GM19452 (cell line): ENCODE measurements around the gene UCP3.

Experiments
- ATAC-seq: cut with Tn5 transposase; IDR thresholded peaks from one replicate; pipeline ENCODE4 v1.9.1; 2021; ENCODE audit not compliant: unreplicated experiment

The UCP3 gene

GRCh38 chr11:74019104-74019738, 10.3 kb upstream of the UCP3 start:
- no peak for ATAC-seq

GRCh38 chr11:74018331-74019005, 9.6 kb upstream of the UCP3 start:
- ATAC-seq: no peak

DNA sequence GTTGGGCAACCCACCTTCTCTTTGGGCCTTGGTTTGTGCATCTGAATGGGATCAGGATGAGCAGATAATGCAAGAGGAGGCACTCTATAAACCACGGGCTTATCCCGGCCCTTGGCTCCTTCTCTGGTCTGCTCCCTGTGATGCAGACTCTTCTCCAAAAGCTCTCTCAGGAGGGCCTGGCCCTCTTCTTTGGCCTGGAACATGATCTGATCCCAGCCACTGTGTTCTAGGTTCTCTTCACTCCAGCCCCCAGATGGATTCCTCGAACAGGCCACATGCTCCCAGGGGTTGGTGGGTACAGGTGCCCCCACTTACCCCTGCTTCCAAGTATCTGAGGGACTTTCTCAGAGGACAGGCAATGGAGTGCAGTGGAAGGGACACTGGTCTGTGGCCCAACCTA, 8.7 kb upstream of the UCP3 start:
- ATAC-seq: no peak

DNA sequence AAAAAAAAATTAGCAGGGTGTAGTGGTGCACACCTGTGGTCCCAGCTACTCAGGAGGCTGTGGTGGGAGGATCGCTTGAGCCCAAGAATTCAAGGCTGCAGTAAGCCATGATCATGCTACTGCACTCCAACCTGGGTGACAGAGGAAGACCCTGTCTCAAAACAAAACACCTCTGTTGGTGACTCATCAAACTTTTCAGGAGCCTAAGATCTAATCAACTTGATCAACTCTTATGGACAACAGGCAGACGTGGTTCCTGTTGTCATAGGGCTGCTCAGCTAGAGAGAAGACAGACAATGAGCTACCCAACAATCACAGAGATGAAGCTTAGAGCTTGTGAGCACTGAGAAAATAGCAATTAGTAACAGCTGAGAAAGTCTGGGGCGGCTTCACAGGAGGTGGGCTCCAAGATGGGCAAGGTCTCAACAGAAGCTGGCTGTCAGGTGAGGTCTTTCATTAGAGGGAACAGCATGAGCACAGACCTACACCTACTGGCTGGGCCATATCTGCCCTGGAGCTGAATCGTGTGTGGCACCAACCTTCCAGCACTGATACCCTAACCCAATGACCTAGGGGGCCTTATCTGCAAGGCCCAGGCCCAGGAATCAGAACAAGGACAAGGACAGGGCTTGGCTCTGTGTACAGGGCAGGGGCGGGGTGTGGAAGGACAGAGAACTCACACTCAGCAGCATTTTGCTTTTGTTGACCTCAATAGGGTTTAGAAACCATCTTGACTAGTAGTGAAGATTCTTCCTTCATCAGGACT, 7.2 kb upstream of the UCP3 start:
- no peak for ATAC-seq

- ATAC-seq: no peak
Measured at GRCh38 chr11:74014880-74015279, 6.0 kb upstream of the UCP3 start.

GRCh38 chr11:74013141-74013540, 4.3 kb upstream of the UCP3 start:
- ATAC-seq: no peak

GRCh38 chr11:74012074-74012809, 3.4 kb upstream of the UCP3 start:
- ATAC-seq: no peak

DNA sequence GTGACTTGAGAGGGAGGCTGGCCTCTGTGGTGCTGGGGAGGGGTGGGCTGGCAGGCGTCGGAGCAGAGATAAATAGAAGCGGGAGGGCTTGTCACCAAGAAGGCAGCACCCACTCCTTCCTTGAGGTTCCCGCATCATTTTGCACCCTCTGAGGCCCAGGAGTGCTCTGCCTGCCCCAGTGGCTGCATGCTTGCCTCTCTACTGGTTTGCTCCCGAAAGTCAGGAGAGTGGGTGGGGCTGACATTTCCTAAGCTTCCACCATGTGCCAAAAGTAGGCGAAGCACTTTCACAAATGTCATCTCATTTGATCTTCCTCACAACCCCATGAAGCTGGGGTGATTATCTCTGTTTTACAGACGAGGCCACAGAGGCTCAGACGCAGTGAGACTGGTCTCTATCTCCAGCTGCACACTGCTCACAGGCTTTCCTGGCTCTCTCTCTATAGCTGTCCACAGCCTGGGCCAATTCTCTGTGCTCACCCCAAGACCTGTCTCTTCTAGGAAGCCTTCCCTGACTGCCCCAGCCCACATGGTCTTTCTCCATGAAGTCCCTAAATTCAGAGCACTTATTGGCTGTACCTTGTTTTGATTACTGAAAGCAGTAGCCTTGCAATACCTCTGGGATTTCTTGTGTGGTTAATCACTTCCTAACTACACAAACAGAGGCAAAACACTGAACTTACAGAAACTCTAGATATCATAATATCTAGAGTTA, 2.6 kb upstream of the UCP3 start:
- ATAC-seq: peak; percentile 78

DNA sequence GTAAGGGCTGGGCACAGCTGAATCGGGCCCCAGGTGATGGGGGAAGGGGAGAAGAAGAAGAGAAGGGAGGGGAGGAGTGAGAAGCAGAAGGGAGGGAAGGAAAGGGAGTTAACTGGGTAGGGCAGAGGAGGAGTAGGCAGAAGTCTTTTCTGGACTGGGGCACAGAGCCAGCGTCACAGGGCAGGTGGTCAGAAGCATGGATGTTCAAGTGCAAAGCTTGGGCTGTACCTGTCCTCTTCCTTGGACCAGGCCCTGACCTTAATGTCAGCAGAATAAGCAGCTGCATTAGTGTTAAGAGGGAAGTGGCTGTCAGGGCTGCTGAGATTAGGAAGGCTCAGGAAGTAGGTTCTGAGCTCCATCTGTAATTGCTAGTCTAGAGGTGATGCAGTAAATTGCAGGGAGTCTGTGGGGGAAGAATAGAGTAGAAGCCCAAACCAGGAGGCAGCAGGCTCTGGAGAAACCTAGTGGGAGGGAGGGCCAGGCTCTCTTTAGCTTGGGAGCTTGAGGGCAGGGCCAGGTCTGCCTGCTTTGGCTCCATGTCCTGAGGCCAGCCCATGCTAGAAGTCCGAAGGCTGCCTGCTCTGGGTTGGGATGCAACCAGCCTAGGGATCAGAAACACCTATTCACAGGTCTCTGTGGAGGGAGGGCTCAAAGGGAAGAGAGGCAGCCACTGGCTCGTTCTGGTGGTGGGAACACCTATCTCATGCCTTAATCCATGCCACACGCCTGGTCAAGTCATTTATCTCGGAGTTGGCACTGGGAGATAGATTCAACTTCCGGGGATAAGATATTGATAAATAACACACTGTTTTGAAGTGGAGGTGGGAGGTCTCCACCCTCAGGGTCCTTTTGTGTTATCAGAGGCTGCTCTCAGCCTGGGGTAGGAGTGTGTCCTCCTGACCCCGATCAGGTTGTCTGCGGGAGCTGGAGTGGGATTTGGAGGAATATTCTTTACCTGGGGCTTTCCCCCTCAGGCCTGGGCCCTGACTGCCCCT, 1.7 kb upstream of the UCP3 start:
- ATAC-seq: no peak

GRCh38 chr11:74009675-74010305, 905 bp upstream of the UCP3 start:
- ATAC-seq: no peak

DNA sequence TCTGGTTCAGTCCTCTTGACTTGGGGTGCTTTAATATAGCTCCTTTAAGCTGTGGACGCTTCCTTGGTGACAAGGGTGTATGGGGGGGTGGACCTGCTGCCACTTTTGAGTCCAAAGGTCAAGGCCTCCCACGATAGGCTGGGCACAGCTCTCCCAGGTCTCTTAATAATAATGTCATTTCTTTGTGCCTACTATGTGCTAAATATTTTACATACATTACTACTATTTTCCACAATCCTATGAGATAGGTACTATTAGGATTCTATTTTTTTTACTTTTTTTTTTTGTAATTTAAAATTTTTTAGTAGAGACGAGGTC, 304 bp upstream of the UCP3 start:
- ATAC-seq: no peak

DNA sequence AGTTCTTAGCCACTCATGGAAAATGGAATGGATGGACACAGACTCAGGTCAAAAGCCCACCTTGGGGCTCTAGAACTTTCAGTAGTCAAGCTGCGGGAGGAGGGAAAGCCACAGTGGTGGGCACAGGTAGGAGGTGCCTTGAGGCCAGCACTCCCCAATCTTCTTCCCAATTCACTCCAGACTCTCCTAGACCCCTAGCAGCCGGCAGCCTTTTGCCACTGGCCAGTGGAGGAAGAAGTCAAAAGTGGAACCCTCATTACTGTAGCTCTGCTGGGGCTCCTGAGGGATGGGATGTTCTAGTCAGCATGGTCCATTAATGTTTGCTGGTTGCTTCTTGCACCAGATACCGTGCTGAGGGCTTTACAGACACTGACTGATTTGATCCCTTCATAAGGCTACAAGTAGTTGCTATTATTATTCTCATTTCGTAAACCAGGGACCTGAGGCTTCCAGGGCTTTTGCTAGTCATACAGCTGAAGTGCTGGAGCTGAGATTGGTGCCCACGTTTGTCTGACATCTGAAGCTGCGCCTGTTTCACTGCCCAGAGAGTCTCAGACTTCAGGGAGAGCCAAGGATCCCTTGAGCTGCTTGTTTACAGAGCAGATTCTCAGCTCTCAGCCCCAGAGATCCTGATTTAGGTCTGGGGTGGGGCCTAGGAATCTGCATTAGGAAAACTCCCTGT, 1.1 kb downstream of the UCP3 start:
- ATAC-seq: no peak

DNA sequence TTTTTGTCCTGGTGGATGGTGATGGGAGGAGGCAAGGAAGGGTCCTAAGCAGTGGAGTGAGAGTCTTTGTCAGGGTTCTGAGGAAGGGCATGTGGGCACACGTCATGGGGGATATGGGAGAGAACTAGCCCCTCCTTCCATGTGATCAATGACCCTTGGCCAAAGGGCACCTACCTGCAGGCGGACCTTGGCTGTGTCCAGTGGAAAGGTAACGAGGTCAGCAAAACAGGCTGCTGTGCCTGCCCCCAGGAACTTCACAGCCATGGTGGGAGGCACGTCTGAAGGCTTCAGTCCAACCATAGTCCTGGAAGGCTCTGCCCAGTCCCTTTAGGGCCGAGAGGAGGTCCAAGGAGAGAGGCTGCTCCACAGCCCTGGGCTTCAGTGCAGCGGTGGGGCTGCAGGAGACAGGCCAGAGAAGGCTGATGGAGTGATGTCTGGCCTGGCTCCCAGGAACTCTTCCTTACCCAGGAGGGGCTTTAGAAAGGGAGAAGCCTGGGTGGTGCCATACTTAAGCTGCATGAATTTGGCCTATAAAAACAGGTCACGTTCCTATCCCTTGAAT, 2.1 kb downstream of the UCP3 start:
- ATAC-seq: no peak

DNA sequence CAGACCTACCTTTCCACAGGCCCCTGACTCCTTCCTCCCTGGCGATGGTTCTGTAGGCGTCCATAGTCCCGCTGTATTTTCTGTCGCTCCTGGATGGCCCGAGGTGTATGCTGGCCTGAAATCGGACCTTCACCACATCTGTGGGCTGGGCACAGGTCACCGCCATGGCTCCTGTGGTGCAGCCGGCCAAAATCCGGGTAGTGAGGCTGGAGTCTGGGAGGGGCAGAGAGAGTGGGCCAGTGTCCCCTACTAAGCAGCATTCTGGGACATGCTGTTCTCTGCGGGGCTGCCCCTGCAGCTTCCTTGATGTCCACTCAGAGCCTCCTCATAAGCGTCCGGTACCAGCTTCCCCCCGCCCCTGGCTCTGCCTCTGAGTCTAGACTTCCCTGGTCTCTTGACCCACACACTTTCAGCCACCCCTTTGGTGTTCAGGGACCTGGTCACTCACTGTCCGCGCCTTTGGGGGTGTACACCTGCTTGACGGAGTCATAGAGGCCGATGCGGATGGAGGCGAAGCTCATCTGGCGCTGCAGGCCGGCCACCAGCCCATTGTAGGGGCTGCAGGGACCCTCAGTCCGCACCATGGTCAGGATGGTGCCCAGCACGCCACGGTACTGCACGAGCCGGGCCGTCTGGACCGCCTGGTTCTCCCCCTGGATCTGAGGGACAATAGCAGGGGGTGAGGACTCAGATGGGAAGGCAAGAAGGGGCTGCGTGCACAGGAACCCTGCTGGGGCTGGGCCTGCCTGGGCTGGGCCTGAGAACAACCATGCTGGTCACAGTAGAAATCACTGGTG, 3.0 kb downstream of the UCP3 start:
- ATAC-seq: no peak

GRCh38 chr11:74004759-74005615, 3.9 kb downstream of the UCP3 start:
- ATAC-seq: no peak

DNA sequence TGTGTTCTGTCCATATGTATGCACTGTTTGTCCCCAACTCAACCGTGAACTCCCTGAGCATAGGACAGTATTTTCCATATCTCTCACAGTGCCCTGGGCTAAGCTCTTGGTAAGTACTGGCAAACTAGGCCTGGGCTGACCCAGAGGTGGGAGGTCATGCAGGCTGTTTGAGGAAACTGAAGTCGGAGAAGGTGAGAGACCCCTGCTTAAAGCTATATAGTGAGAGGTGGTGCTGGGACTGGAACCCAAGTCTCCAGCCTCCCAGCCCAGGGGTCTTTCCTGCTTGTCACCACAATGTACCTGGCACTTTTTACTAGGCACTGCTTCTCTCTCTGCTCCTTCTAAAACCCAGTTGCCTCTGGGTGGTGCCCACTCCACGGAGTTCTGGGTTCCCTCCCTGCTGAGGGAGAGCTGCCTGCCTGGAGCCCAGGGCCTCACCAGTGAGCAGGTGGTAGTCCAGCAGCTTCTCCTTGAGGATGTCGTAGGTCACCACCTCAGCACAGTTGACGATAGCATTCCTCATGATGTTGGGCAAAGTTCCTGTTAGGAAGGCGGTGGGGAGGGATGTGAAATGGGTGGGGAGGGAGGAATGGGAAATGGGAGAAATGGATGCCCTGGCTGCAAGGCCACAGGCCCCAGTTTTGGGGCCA, 4.7 kb downstream of the UCP3 start:
- ATAC-seq: no peak
